Small intestine (tissue), 16 donors: ENCODE results near the gene AMIGO2. TPM values are rescaled to one million over a fixed set of nuclear protein-coding genes. Genes with fewer than 3 reads are reported as not detected.
A peak's percentile ranks its signal among the peaks of the same experiment; 100 is the strongest.

ENCODE experiments used
- DNase-seq, 2 donors: peaks; one replicate each; pipeline versions ENCODE4 v3.0.0 to v3.0.0-alpha.2; 2013
- FAIRE-seq: peaks from 2 replicates; lab custom pipeline; 2012; peaks lifted over from hg19 to GRCh38; lab: Jason Lieb, UNC
- H3K27ac ChIP-seq, 3 donors: one replicate each; pipeline ENCODE4 v1.5.1; 2013; ENCODE audit warnings: low read length in 2 of 3, mild to moderate bottlenecking in 2 of 3, control low read depth in 1 of 3, inconsistent platforms in 1 of 3, low read depth in 1 of 3, moderate library complexity in 1 of 3
- H3K27me3 ChIP-seq, 3 donors: one replicate each; pipeline ENCODE4 v1.6.1; 2013; ENCODE audit warnings: low read length in 3 of 3, inconsistent platforms in 1 of 3; ENCODE audit not compliant: control insufficient read depth in 3 of 3, insufficient read depth in 3 of 3
- H3K36me3 ChIP-seq, 3 donors: one replicate each; pipeline ENCODE4 v1.6.1; 2013; ENCODE audit warnings: low read length in 3 of 3, inconsistent platforms in 1 of 3, low read depth in 1 of 3, mild to moderate bottlenecking in 1 of 3, moderate library complexity in 1 of 3; ENCODE audit not compliant: control insufficient read depth in 3 of 3, insufficient read depth in 2 of 3
- H3K4me1 ChIP-seq, 3 donors: one replicate each; pipeline ENCODE4 v1.6.1; 2013; ENCODE audit warnings: low read length in 2 of 3, inconsistent platforms in 1 of 3, low read depth in 1 of 3, mild to moderate bottlenecking in 1 of 3, moderate library complexity in 1 of 3; ENCODE audit not compliant: control insufficient read depth in 3 of 3, insufficient read depth in 2 of 3
- H3K4me3 ChIP-seq, 3 donors: one replicate each; pipeline ENCODE4 v1.5.1; 2013; ENCODE audit warnings: low read length in 3 of 3, control low read depth in 1 of 3, inconsistent platforms in 1 of 3, low read depth in 1 of 3, mild to moderate bottlenecking in 1 of 3, moderate library complexity in 1 of 3
- H3K9me3 ChIP-seq, 2 donors: one replicate each; pipeline ENCODE4 v1.6.1; 2013; ENCODE audit warnings: low read depth in 1 of 2, low read length in 1 of 2; ENCODE audit not compliant: control insufficient read depth in 2 of 2, insufficient read depth in 1 of 2
- WGBS, 3 donors: extraction: QIAGEN DNeasy Blood & Tissue Kit; methylation state at CpG; one replicate each; pipeline ENCODE4 v1.1.7; 2013; 5-methylcytosine and 5-hydroxymethylcytosine counted together
- long read RNA-seq, 10 donors: transcript quantifications; one replicate each; lab custom pipeline, GENCODE V29; 2026
- polyA plus RNA-seq, 4 donors: library from polyadenylated mRNA; stranded (reverse) in 3 of 4; unstranded in 1 of 4; fragments of 200-250 nt in 3 of 4; fragments of 120-200 nt in 1 of 4; gene quantifications; one replicate each; pipeline versions ENCODE4 v1.2.1 to v1.2.3, GENCODE V29; 2013
- donor health status: healthy with polysubstance abuse.
- donor health status: control.
- donor health status: control.
- donor health status: Bipolar disorder and iron deficiency.
- donor health status: healthy.

AMIGO2 gene, protein sequence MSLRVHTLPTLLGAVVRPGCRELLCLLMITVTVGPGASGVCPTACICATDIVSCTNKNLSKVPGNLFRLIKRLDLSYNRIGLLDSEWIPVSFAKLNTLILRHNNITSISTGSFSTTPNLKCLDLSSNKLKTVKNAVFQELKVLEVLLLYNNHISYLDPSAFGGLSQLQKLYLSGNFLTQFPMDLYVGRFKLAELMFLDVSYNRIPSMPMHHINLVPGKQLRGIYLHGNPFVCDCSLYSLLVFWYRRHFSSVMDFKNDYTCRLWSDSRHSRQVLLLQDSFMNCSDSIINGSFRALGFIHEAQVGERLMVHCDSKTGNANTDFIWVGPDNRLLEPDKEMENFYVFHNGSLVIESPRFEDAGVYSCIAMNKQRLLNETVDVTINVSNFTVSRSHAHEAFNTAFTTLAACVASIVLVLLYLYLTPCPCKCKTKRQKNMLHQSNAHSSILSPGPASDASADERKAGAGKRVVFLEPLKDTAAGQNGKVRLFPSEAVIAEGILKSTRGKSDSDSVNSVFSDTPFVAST
- 10 to 100 TPM in 1 of 4 donors, 1 to 10 TPM in 1, under 1 TPM in 2; 0.22 to 17.3 (median 4.2) TPM for polyA plus RNA-seq
- long read RNA-seq, donor 1, transcript AMIGO2-201 (2 exons, 3,763 nt), result major isoform, 9 of 13 reads
- long read RNA-seq, donor 1, partial matches to known transcripts, result 0 of 13 reads
- long read RNA-seq, donor 1, other reads (novel, unspliced or antisense), result 0 of 13 reads
- long read RNA-seq, donor 2, partial matches to known transcripts, result 0 of 3 reads
- long read RNA-seq, donor 2, other reads (novel, unspliced or antisense), result 0 of 3 reads
- long read RNA-seq, donor 3, partial matches to known transcripts, result 0 of 1 reads
- long read RNA-seq, donor 3, other reads (novel, unspliced or antisense), result 0 of 1 reads
- long read RNA-seq, donor 4, result 0 reads
- long read RNA-seq, donor 5, partial matches to known transcripts, result 0 of 1 reads
- long read RNA-seq, donor 5, other reads (novel, unspliced or antisense), result 0 of 1 reads
- long read RNA-seq, donor 6, partial matches to known transcripts, result 6 of 11 reads
- long read RNA-seq, donor 6, other reads (novel, unspliced or antisense), result 0 of 11 reads
- long read RNA-seq, donor 7, result 0 reads
- long read RNA-seq, donor 8, result 0 reads
- long read RNA-seq, donor 9, partial matches to known transcripts, result 0 of 3 reads
- long read RNA-seq, donor 9, other reads (novel, unspliced or antisense), result 0 of 3 reads
- long read RNA-seq, donor 10, transcript AMIGO2-201 (2 exons, 3,763 nt), result major isoform, 8 of 9 reads
- long read RNA-seq, donor 10, partial matches to known transcripts, result 0 of 9 reads
- long read RNA-seq, donor 10, other reads (novel, unspliced or antisense), result 0 of 9 reads

- peaks cover 0 to 18% (median 3%) of the 10 kb centered on the region in 3 donors for H3K4me1 ChIP-seq
- no peak for FAIRE-seq
- no peaks in the 10 kb centered on the region for H3K36me3 ChIP-seq
- no peaks in the 10 kb centered on the region for H3K27me3 ChIP-seq
- DNase-seq, result peak; percentile 55 to 88
- WGBS, 3 donors, result 0% methylated on average over 26 to 58 of the region's 58 CpGs
- H3K4me3 ChIP-seq, result peak within 1 kb of the TSS; percentile 71 to 79 (median 77)
- H3K9me3 ChIP-seq, result no peaks in the 10 kb centered on the region
- peak within 1 kb of the TSS; percentile 52 to 81 (median 81) for H3K27ac ChIP-seq
Observed at GRCh38 chr12:47079468-47079980, at the start of gene AMIGO2, which contains the start of gene PCED1B. AMIGO2 (minus strand) TSS chr12:47079959; CDS start chr12:47079002, 957 bp downstream. PCED1B (plus strand) TSS chr12:47079621; CDS start chr12:47235064, 155,443 bp downstream.

DNA sequence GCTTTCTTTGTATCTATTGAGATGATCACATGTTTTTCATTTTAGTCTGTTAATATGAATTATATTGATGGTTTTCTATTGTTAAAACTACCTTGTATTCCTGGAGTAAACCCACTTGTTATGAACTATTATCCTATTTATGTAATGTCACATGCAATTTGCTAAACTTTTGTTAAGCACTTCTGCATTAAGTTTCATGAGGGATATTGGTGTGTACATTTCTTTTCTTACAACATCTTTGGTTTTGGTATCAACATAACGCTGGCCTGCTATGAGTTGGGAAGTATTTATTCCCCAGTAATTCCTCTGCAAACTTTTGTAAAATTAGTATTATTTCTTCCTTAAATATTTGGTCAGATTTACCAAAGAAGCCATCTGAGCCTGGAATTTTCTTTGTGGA, 46.5 kb upstream of the AMIGO2 start:
- Histone ChIP-seq H3K27me3 (no peaks in the 10 kb centered on the region), H3K4me3 (no peak overlapping the region), H3K4me1 (peaks cover 0 to 3% (median 0%) of the 10 kb centered on the region in 3 donors), H3K9me3 (no peaks in the 10 kb centered on the region), H3K36me3 (no peaks in the 10 kb centered on the region), H3K27ac (no peak overlapping the region)
- FAIRE-seq (no peak), DNase-seq (no peak)
- WGBS, 3 donors, result 92 to 100% (median 97%) methylated on average over 1 of the region's 1 CpG

DNA sequence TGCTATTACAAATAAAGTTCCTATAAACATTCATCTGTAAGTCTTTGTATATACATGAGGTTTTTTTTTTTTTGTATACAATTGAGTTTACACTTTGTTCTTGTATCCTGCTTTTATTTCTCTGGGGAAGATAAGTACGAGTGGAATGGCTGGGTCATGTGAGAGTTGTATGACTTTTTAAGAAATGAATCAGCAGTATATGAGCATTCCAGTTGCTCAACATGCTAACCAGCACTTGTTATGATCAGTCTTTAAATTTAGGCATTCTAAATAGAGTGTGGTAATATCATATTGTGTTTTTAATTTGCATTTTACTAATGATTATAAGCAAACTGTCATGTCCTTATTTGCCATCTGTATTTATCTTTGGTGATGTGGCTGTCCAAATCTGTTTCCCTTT, 44.7 kb upstream of the AMIGO2 start:
- Histone ChIP-seq H3K4me3 (no peak overlapping the region), H3K27me3 (no peaks in the 10 kb centered on the region), H3K36me3 (no peaks in the 10 kb centered on the region), H3K9me3 (no peaks in the 10 kb centered on the region), H3K4me1 (peaks cover 0 to 3% (median 0%) of the 10 kb centered on the region in 3 donors), H3K27ac (no peak overlapping the region)
- FAIRE-seq (no peak), DNase-seq (no peak)
- 18 to 31% (median 21%) methylated on average over 1 of the region's 1 CpG for WGBS, 3 donors

GRCh38 chr12:47123730-47124129, 44.0 kb upstream of the AMIGO2 start:
- Histone ChIP-seq H3K9me3 (no peaks in the 10 kb centered on the region), H3K27ac (no peak overlapping the region), H3K36me3 (no peaks in the 10 kb centered on the region), H3K4me1 (peaks cover 0 to 3% (median 0%) of the 10 kb centered on the region in 3 donors), H3K4me3 (no peak overlapping the region), H3K27me3 (no peaks in the 10 kb centered on the region)
- no peak for FAIRE-seq
- no peak for DNase-seq
- WGBS, 3 donors, result 19 to 52% (median 34%) methylated on average over 1 of the region's 1 CpG

- FAIRE-seq, result no peak
- H3K36me3 ChIP-seq, result no peaks in the 10 kb centered on the region
- no peak overlapping the region for H3K4me3 ChIP-seq
- no peak overlapping the region for H3K27ac ChIP-seq
- H3K4me1 ChIP-seq, result peaks cover 0 to 3% (median 0%) of the 10 kb centered on the region in 3 donors
- no peak for DNase-seq
- WGBS, 3 donors, result 97 to 100% (median 100%) methylated on average over 1 of the region's 1 CpG
- H3K27me3 ChIP-seq, result no peaks in the 10 kb centered on the region
- H3K9me3 ChIP-seq, result no peaks in the 10 kb centered on the region
Observed at GRCh38 chr12:47122602-47123001, 42.8 kb upstream of the AMIGO2 start.

DNA sequence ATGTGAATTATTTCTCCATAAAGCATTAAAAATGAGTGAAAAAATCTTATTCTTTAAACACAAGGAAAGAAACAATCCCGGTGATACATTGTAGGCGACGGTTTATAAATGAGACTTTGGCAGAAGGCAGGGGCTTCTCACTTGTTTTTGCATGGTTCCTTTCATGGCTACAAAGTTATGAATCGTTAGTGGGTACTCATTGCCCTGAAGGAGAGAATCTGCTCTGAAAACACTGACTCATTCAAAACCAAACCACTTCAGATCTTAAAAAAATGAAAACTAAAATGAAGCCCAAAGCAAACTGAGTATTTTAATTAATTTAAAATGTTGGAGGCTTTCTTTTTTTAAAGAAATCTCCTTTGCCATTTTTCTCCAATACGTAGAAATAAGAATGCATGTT, 41.4 kb upstream of the AMIGO2 start:
- no peak overlapping the region for H3K4me3 ChIP-seq
- H3K9me3 ChIP-seq, result no peaks in the 10 kb centered on the region
- no peaks in the 10 kb centered on the region for H3K36me3 ChIP-seq
- no peak overlapping the region for H3K27ac ChIP-seq
- WGBS, 3 donors, result 87 to 96% (median 92%) methylated on average over 5 of the region's 5 CpGs
- no peak for DNase-seq
- FAIRE-seq, result no peak
- H3K4me1 ChIP-seq, result peaks cover 0 to 3% (median 0%) of the 10 kb centered on the region in 3 donors
- H3K27me3 ChIP-seq, result no peaks in the 10 kb centered on the region

DNA sequence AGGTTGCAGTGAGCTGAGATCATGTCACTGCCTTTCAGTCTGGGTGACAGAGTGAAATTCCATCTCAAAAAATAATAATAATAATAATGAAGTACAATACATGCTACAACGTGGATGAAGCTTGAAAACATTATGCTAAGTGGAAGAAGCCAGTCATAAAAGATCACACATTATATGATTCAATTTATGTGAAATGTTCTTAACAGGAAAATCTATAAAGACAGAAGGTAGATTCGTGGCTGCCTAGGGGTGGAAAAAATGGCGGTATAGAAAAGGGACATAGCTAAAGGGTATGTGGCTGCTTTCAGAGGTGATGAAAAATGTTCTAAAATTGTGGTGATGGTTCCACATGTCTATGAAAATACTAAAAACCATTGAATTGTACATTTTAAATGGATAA, 41.0 kb upstream of the AMIGO2 start:
- FAIRE-seq (no peak), DNase-seq (no peak)
- H3K4me3 ChIP-seq, result no peak overlapping the region
- no peaks in the 10 kb centered on the region for H3K27me3 ChIP-seq
- H3K27ac ChIP-seq, result no peak overlapping the region
- H3K36me3 ChIP-seq, result no peaks in the 10 kb centered on the region
- WGBS, 3 donors, result 89 to 93% (median 89%) methylated on average over 3 of the region's 3 CpGs
- H3K4me1 ChIP-seq, result peaks cover 0 to 3% (median 0%) of the 10 kb centered on the region in 3 donors
- no peaks in the 10 kb centered on the region for H3K9me3 ChIP-seq
